ENCODE measurements around the gene TUBB2B.

DNA sequence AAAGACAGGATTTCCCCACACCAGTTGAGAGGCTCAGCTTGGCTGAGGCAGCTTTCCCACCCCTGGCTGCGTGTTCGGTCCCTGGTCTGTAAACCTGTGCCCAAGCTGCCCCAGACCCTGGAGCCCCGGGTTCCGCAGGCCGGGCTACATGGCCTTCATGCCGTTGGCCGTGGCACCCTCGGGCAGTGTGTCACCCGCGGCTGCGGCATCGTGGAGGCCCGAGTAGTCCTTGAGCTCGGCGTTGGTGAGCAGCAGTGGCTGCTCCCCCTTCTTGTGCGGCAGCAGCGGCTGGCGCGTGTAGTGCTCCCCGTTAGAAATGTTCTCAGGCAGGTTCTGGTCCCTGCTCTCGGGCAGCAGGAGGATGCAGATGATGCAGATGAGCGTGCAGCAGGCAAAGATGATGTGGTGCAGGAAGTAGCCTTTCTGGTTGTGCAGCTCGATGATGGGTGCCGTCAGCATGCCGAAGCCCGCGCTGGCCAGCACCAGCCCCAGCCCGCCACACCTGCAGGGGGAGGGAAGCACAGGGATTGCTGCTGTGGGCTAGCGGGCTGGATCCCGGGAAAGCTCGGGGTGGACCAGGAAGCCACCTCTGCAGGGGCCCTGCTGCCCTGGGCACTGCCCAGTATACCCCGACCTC, 45.6 kb upstream of the TUBB2B start:
- TF ChIP-seq CTCF (IDR thresholded peaks at IDR 0.05 in 2 of 3, conservative IDR thresholded peaks at IDR 0.05 in 1 of 3; ENCODE audit: control insufficient read depth in 2 of 3, extremely low read depth in 1 of 3, insufficient read depth in 1 of 3, low read depth in 3 of 3, low read length in 3 of 3) (no peak), PAX8 (IDR thresholded peaks at IDR 0.05) (no peak), POU2F2 (IDR thresholded peaks at IDR 0.05; ENCODE audit: borderline replicate concordance, low read depth, low read length) (no peak), BRCA1 (IDR thresholded peaks at IDR 0.05; ENCODE audit: low read depth, low read length) (no peak), SPI1 (IDR thresholded peaks at IDR 0.05; ENCODE audit: borderline replicate concordance, insufficient read depth, low read depth, low read length) (no peak), RAD21 (IDR thresholded peaks at IDR 0.05; ENCODE audit: insufficient read depth, low read depth, low read length) (no peak), POLR2AphosphoS5 (IDR thresholded peaks at IDR 0.05; ENCODE audit: low read length) (no peak), SMC3 (IDR thresholded peaks at IDR 0.05; ENCODE audit: borderline replicate concordance, low read length) (no peak), EZH2 (IDR thresholded peaks at IDR 0.05; ENCODE audit: borderline replicate concordance, control insufficient read depth, low read depth, low read length) (no peak)
- TF ChIP-seq, protein P1, sequence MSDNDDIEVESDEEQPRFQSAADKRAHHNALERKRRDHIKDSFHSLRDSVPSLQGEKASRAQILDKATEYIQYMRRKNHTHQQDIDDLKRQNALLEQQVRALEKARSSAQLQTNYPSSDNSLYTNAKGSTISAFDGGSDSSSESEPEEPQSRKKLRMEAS (IDR thresholded peaks at IDR 0.05; ENCODE audit: low read depth, low read length) = no peak

Measured in GM12878 (cell line).